GM21723 (cell line): ENCODE results near the gene PLS3.
"Not testable (repeated sequence)": the region's sequence is repeated elsewhere in the genome, so short reads cannot be mapped to it uniquely, and the experiment has no call there.

Experiments used
- ATAC-seq: cut with Tn5 transposase; IDR thresholded peaks from one replicate; pipeline ENCODE4 v1.9.1; 2021; ENCODE audit warnings: mild to moderate bottlenecking, moderate library complexity; ENCODE audit not compliant: unreplicated experiment

Gene PLS3

GRCh38 chrX:115560978-115561604 lies at the start of gene PLS3:
TSS of gene PLS3 (plus strand) at chrX:115561174. CDS start at chrX:115610251, 49,077 bp downstream.
- ATAC-seq, result peak; percentile 67

GRCh38 chrX:115518113-115518512 lies 42.9 kb upstream of the PLS3 start:
- no peak for ATAC-seq

GRCh38 chrX:115521741-115522140 lies 39.2 kb upstream of the PLS3 start:
- ATAC-seq, result no peak

GRCh38 chrX:115522952-115523351 lies 38.0 kb upstream of the PLS3 start:
- no peak for ATAC-seq

GRCh38 chrX:115525486-115525885 lies 35.5 kb upstream of the PLS3 start:
- no peak for ATAC-seq

GRCh38 chrX:115531818-115532403 lies 29.1 kb upstream of the PLS3 start:
- ATAC-seq, result no peak

- no peak for ATAC-seq
Observed at GRCh38 chrX:115533485-115533884, 27.5 kb upstream of the PLS3 start.

GRCh38 chrX:115534383-115534782 lies 26.6 kb upstream of the PLS3 start:
- no peak for ATAC-seq

- ATAC-seq, result no peak
Observed at GRCh38 chrX:115535421-115535820, 25.6 kb upstream of the PLS3 start.

GRCh38 chrX:115535844-115536243 lies 25.1 kb upstream of the PLS3 start:
- no peak for ATAC-seq

GRCh38 chrX:115539841-115540240 lies 21.1 kb upstream of the PLS3 start:
- no peak for ATAC-seq

GRCh38 chrX:115541045-115541444 lies 19.9 kb upstream of the PLS3 start:
- ATAC-seq, result not testable (repeated sequence)

- no peak for ATAC-seq
Observed at GRCh38 chrX:115547448-115547847, 13.5 kb upstream of the PLS3 start.

- ATAC-seq, result no peak
Observed at GRCh38 chrX:115549008-115549407, 12.0 kb upstream of the PLS3 start.

GRCh38 chrX:115553171-115553570 lies 7.8 kb upstream of the PLS3 start:
- no peak for ATAC-seq

GRCh38 chrX:115559672-115560071 lies 1.3 kb upstream of the PLS3 start:
- no peak for ATAC-seq

GRCh38 chrX:115560211-115560977 lies 580 bp upstream of the PLS3 start:
- ATAC-seq, result no peak

- ATAC-seq, result peak; percentile 33
Observed at GRCh38 chrX:115561605-115562479, 868 bp downstream of the PLS3 start.

GRCh38 chrX:115562480-115562847 lies 1.5 kb downstream of the PLS3 start:
- no peak for ATAC-seq

- ATAC-seq, result no peak
Observed at GRCh38 chrX:115563633-115564162, 2.7 kb downstream of the PLS3 start.

GRCh38 chrX:115564243-115564642 lies 3.3 kb downstream of the PLS3 start:
- no peak for ATAC-seq
